COLO829 (cell line): ENCODE results near the gene RARG.
A peak's percentile ranks its signal among the peaks of the same experiment; 100 is the strongest.

Experiments
- DNase-seq: peaks from one replicate; pipeline ENCODE4 v3.0.0; 2012; ENCODE audit warnings: low spot score

RARG gene

DNA sequence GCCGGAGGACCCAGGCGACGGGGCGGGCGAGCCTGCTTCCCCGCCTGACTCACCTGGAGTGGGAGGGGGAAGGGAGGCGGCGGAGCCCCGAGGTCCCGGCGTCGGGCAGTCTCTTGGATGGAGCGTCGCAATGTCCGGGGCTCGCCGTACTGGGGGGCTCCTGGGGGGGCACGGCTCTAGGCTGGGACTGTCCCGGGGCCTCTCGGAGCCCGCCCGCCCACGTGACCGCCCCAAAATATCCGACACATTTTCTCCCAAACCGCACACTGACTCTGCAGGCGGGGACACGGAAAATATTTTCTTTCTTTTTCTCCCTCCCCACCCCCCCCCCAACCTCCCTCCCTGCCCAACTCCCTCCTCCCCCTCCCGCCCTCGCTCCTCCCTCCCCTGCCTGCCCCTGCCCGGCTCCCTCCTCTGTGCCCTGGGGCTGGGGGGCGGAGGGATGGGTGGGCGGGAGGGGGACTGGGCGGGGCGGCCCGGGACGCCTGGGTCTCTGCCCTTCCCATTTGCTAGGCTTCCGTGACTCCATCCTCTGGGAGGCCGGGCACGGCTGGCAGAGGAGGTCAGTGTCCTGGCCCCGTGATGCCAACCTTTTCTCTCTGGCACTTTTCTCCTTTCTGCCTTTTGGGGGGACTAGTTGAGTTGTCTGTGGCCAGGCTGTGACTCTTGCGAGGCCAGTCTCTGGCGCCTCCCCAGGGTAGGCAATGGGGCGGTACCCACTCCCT is at the start of gene RARG:
Gene RARG (minus strand): TSS at position 289 of the 725 bp plus-strand sequence. CDS start 4,664 bp downstream, outside the sequence.
- DNase-seq, result no peak

GRCh38 chr12:53279888-53280498 is 48.0 kb upstream of the RARG start:
- no peak for DNase-seq

DNA sequence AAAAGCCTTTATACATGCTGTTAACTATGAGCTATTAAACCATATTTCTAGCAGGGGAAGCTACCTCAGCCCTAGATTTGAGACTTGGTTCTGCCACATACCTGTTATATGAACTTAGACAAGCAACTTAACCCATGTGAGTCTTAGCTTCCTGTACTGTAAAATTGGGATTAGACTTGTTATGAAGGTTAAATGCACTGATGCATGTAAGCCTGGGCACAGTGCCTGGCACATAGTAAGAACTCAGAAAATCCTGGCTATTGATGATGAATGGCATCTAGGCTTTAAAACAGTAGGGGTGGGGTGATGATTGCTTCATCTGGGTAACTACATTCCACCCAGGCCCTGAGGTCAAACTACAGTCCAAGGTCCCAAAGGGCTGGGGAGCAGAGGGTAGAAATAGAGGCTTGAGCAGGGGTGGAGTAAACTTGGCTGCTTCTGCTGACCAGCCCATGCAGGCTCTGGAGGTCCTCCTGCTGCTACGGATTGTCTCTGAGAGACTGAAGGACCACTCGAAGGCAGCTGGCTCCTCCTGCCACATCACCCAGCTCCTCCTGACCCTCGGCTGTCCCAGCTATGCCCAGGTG is 47.4 kb upstream of the RARG start:
- DNase-seq, result no peak

DNA sequence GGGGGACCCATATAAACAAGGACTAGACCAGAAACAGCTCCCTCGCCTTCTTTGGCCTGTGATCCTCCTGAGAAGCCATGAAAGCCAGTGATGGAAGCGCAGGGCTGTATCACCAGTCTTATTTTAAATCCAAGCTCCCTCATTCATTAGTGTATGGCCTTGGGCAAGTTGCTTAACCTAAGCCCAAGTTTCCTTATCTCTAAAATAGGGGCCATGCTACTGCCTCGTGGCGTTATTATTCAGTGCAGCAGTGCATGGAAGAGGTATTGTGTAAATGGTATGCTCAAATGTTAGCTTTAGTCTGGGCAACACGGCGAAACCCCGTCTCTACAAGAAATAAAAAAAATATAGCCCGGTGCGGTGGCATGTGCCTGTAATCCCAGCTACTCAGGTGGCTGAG is 46.0 kb upstream of the RARG start:
- DNase-seq, result no peak

- no peak for DNase-seq
Measured at GRCh38 chr12:53276511-53276910, 44.5 kb upstream of the RARG start.

DNA sequence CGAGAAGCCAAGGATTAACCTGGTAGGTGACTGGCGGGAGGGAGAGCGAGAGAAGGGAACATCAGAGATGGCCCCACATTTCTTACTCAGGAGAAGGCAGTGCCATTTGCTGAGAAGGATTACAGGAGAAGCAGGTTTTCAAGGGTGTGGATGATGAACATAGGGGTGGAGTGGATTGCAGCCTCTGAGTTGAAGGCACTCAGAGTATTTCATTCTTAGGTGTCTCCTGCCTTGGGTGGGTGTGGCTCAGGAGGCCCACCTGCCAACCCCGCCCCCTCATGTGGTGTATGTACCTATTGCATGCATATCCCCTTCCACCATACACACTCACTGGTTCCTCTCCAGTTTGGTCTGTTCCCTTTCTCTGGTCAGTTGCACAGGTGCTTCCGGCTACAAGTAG is 42.4 kb upstream of the RARG start:
- DNase-seq, result no peak

DNA sequence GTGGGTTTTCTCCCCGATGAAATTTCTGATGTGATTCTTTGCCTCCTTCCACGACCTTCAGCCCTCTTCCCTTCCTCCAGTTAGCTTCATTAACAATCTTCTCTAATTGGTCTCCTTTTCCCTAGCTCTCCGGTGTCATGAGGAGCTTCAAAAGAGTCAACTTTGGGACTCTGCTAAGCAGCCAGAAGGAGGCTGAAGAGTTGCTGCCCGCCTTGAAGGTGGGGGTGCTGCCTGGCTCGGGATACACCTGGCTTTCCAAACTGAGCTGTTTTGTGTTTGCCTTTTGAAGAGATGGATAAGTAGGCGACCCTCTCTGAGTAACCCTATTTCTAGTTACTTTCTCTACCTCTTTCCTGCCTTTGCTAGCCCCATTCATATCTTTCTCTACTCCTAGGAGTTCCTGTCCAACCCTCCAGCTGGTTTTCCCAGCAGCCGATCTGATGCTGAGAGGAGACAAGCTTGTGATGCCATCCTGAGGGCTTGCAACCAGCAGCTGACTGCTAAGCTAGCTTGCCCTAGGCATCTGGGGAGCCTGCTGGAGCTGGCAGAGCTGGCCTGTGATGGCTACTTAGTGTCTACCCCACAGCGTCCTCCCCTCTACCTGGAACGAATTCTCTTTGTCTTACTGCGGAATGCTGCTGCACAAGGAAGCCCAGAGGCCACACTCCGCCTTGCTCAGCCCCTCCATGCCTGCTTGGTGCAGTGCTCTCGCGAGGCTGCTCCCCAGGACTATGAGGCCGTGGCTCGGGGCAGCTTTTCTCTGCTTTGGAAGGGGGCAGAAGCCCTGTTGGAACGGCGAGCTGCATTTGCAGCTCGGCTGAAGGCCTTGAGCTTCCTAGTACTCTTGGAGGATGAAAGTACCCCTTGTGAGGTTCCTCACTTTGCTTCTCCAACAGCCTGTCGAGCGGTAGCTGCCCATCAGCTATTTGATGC is 36.9 kb upstream of the RARG start:
- DNase-seq, result peak; percentile 32

DNA sequence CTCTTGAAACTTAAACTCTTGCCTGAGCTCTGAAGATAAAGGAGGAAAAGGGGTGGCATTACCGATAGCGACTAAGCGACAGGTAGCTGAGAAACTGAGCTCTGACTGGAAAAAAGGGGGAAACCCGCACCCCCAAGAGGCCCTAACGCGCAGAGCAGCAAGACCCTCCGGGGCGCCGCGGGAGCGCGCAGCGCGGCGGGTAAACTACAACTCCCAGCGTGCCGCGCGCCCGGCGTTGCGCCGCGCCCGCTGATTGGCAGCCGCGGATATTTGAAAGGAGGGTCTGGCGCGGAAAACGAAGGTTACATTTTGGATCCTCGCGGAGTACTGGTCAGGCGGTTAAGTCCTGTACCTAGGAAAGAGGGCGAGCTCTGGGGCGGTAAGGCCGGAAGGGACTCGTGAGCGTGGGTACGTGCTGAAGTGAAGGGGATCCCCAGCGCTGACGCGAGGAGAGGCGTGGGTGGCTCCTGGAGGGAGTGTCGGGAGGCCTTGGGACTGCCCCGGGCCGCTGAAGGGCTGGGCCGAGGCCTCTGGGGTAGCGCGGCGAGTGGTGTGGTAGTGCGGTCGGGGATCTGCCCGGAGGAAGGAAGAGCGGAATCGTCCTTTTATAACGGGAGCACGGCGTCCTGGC is 36.1 kb upstream of the RARG start, which contains the start of gene ESPL1:
Gene ESPL1 (plus strand): TSS at position 301 of the 631 bp plus-strand sequence. CDS start 468 bp downstream, outside the sequence.
- peak; percentile 78 for DNase-seq

GRCh38 chr12:53267306-53267998 is 35.4 kb upstream of the RARG start:
- DNase-seq, result no peak

DNA sequence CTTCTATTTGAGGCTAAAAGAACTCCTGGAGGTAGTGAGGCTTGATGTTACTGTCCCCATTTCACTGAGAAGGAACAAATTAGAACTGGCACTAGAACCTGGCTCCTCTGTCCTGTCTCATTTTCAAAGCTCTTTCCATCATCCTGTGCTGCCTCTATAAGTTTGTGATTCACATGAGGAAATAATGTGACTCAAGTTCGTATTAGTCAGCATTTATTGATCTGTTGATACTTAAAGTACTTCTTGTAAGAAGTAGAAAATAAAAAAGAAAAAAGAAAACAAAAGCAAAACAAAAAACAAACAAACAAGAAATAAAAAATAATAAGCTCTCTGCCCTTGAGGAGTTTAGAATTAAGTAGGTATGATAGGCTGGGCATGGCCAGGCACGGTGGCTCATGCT is 33.8 kb upstream of the RARG start:
- DNase-seq, result no peak

DNA sequence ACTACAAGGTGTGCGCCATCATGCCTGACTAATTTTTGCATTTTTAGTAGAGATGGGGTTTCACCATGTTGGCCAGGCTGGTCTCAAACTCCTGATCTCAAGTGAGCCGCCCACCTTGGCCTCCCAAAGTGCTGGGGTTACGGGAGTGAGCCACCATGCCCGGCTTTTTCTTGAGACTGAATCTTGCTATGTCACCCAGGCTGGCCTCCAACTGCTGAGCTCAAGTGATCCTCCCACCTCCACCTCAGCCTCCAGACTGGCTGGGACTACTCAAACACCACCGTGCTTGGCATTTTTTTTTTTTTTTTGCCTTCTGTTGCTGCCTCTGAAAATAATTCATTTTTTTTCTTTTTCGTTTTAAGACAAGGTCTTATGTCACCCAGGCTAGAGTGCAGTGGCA is 27.9 kb upstream of the RARG start:
- DNase-seq, result no peak

GRCh38 chr12:53258541-53259539 is 26.8 kb upstream of the RARG start:
- no peak for DNase-seq

DNA sequence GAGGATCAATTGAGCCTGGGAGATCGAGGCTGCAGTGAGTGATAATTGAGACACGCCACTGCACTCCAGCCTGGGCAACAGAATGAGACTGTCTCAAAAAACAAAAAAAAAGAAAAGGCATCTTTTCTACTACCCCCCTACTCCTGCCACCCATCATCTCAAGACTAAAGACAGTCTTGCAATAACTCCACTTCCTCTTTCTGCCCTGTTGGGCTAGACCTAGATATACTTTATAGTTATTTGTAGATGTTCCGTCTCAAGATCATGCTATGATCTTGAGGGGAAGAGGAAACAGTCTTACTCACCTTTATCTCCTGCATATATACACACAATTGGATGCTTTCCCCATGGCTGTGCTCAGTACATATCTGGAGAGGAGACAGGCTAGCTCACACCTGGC is 24.0 kb upstream of the RARG start:
- DNase-seq, result no peak

- DNase-seq, result no peak
Measured at GRCh38 chr12:53254816-53255545, 23.0 kb upstream of the RARG start.

GRCh38 chr12:53253298-53253697 is 21.3 kb upstream of the RARG start:
- no peak for DNase-seq

DNA sequence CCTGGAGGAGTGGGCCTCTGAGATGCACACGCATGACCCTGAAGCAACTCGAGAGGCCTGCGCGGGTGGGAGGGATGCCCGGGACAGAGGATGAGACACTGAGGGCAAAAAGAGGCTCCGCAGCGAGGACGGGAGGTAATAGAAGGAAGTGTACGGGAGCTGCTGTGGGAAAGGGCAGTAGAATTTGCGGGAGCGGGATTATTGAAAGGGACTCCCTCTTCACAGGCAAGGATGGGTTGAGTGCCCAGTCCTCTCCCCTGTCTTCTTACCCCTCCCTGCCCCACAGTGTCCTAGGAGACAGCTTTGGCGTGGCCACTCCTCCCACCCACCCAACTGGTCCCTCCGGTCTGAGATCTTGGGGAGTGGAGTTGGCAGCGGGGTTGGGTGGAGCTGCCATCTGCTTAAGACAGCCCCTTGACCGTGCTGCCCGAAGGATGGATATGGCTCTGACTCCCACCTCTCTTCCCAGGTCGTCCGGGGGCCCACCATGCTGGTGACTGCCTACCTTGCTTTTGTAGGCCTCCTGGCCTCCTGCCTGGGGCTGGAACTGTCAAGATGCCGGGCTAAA is 20.4 kb upstream of the RARG start:
- DNase-seq, result no peak

- DNase-seq, result peak; percentile 85
Measured at GRCh38 chr12:53251477-53252348, 19.7 kb upstream of the RARG start.

DNA sequence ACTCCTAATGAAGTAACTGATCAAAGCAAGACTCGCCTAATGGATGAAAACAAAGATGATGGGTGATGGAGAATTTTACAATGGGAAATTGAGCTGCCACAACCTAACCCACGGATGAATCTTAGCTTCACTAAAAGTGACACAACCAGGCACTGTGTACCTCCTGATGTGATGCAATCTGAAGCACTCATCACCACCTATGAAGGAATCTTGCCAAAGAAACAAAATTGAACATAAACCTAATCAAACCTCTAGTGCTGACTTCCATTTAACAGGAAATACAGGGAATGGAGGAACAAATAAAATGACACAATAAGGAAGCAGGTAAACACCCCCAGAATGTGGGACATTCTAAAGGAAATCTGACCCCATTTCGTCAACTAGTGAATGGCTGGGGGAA is 13.3 kb upstream of the RARG start:
- no peak for DNase-seq
